ENCODE measurements around the gene TRIP6. TPM values are rescaled to one million over a fixed set of nuclear protein-coding genes. Genes with fewer than 3 reads are reported as not detected.
"Not testable (repeated sequence)": the region's sequence is repeated elsewhere in the genome, so short reads cannot be mapped to it uniquely, and the experiment has no call there.

The TRIP6 gene
- total RNA-seq, 2 donors from 2014 or later, result 36.5 to 43.5 TPM

- H3K9me3 Mint-ChIP-seq, result no peaks in the 10 kb centered on the region
- peak; percentile 61 for ATAC-seq (replicated peaks)
- peaks cover 6% of the 10 kb centered on the region for H3K36me3 Mint-ChIP-seq (ENCODE audit: low read depth)
- H3K27me3 Mint-ChIP-seq, result peaks cover 26% of the 10 kb centered on the region
- H3K27ac Mint-ChIP-seq, result no peak overlapping the region
- peak overlapping the region; percentile 78 for H3K4me3 Mint-ChIP-seq
- H3K4me1 Mint-ChIP-seq, result peaks cover 5% of the 10 kb centered on the region
These were observed 29.8 kb downstream of the TRIP6 start for GRCh38 chr7:100896732-100897608.

GRCh38 chr7:100897772-100898454 lies 30.7 kb downstream of the TRIP6 start:
- H3K27me3 Mint-ChIP-seq, result peaks cover 26% of the 10 kb centered on the region
- H3K9me3 Mint-ChIP-seq, result no peaks in the 10 kb centered on the region
- peaks cover 5% of the 10 kb centered on the region for H3K4me1 Mint-ChIP-seq
- no peak overlapping the region for H3K27ac Mint-ChIP-seq
- no peak for ATAC-seq (replicated peaks)
- H3K36me3 Mint-ChIP-seq (ENCODE audit: low read depth), result peaks cover 6% of the 10 kb centered on the region
- H3K4me3 Mint-ChIP-seq, result peak overlapping the region; percentile 19

DNA sequence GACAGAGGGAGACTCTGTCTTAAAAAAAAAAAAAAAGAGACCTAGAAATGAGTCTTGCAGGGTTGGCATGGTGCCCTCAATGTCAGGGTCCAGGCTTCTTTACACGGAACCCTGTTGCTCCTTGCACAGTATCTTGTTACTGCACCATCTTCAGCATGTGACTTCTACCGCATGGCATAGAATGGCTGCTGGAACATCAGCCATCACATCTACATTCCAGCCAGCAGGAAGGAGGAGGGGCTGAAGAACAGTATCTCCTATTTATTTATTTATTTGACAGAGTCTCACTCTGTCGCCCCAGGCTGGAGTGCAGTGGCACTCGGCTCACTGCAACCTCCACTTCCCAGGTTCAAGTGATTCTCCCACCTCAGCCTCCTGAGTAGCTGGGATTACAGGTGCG lies 32.2 kb downstream of the TRIP6 start:
- Mint-ChIP-seq H3K4me1 (peaks cover 5% of the 10 kb centered on the region), H3K9me3 (no peaks in the 10 kb centered on the region), H3K27ac (no peak overlapping the region), H3K27me3 (peaks cover 25% of the 10 kb centered on the region), H3K4me3 (no peak overlapping the region), H3K36me3 (ENCODE audit: low read depth) (peaks cover 6% of the 10 kb centered on the region)
- ATAC-seq (replicated peaks), result no peak

GRCh38 chr7:100900978-100901377 lies 33.8 kb downstream of the TRIP6 start:
- H3K4me1 Mint-ChIP-seq, result peaks cover 4% of the 10 kb centered on the region
- no peak overlapping the region for H3K27ac Mint-ChIP-seq
- no peak for ATAC-seq (replicated peaks)
- peaks cover 4% of the 10 kb centered on the region for H3K36me3 Mint-ChIP-seq (ENCODE audit: low read depth)
- no peaks in the 10 kb centered on the region for H3K9me3 Mint-ChIP-seq
- H3K27me3 Mint-ChIP-seq, result peaks cover 23% of the 10 kb centered on the region
- H3K4me3 Mint-ChIP-seq, result no peak overlapping the region

GRCh38 chr7:100901921-100902332 lies 34.7 kb downstream of the TRIP6 start:
- Mint-ChIP-seq H3K36me3 (ENCODE audit: low read depth) (no peaks in the 10 kb centered on the region), H3K27ac (no peak overlapping the region), H3K4me3 (no peak overlapping the region), H3K4me1 (no peaks in the 10 kb centered on the region), H3K9me3 (no peaks in the 10 kb centered on the region), H3K27me3 (peaks cover 18% of the 10 kb centered on the region)
- no peak for ATAC-seq (replicated peaks)

GRCh38 chr7:100902638-100903037 lies 35.5 kb downstream of the TRIP6 start:
- Mint-ChIP-seq H3K4me1 (no peaks in the 10 kb centered on the region), H3K9me3 (no peaks in the 10 kb centered on the region), H3K4me3 (no peak overlapping the region), H3K27me3 (peaks cover 15% of the 10 kb centered on the region), H3K27ac (no peak overlapping the region), H3K36me3 (ENCODE audit: low read depth) (no peaks in the 10 kb centered on the region)
- no peak for ATAC-seq (replicated peaks)

GRCh38 chr7:100908512-100908911 lies 41.3 kb downstream of the TRIP6 start:
- Mint-ChIP-seq H3K9me3 (no peaks in the 10 kb centered on the region), H3K27ac (no peak overlapping the region), H3K36me3 (ENCODE audit: low read depth) (no peaks in the 10 kb centered on the region), H3K4me1 (no peaks in the 10 kb centered on the region), H3K4me3 (no peak overlapping the region), H3K27me3 (peaks cover 6% of the 10 kb centered on the region)
- ATAC-seq (replicated peaks), result no peak

DNA sequence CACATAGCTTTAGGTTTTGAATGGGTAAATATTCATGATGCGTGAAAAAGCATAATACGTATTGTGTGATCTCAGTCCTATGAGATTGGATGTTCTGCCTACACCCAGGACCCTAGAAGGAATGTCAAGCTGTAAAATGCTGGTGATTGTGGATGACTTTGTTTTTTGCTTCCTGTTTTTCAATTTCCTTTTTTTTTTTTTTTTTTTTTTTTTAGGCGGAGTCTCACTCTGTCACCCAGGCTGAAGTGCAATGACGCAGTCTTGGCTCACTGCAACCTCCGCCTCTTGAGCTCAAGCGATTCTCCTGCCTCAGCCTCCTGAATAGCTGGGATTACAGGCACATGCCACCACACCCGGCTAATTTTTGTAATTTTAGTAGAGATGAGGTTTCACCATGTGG lies 43.3 kb downstream of the TRIP6 start:
- H3K4me1 Mint-ChIP-seq; ATAC-seq (replicated peaks); H3K4me3 Mint-ChIP-seq; H3K36me3 Mint-ChIP-seq (ENCODE audit: low read depth); H3K9me3 Mint-ChIP-seq; H3K27ac Mint-ChIP-seq: not testable (repeated sequence)
- H3K27me3 Mint-ChIP-seq, result peaks cover 11% of the 10 kb centered on the region

DNA sequence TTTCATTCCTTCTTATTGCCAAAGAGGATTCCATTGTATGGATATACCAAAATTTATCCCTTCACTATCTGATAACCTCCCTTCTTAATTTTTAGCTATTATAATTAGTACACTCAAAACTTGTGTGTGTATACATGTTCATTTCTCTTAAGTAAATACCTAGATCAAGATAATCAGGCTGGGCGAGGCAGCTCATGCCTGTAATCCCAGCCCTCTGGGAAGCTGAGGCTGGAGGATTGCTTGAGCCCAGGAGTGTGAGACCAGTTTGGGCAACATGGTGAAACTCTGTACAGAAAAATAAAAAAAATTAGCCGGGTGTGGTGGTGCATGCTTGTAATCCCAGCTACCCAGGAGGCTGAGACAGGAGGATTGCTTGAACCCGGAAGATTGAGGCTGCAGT lies 44.3 kb downstream of the TRIP6 start:
- Mint-ChIP-seq H3K27me3 (peaks cover 14% of the 10 kb centered on the region), H3K9me3 (no peaks in the 10 kb centered on the region), H3K4me1 (peaks cover 6% of the 10 kb centered on the region), H3K4me3 (no peak overlapping the region), H3K36me3 (ENCODE audit: low read depth) (no peaks in the 10 kb centered on the region), H3K27ac (no peak overlapping the region)
- ATAC-seq (replicated peaks), result no peak

- H3K4me1 Mint-ChIP-seq, result peaks cover 6% of the 10 kb centered on the region
- H3K9me3 Mint-ChIP-seq, result no peaks in the 10 kb centered on the region
- ATAC-seq (replicated peaks), result no peak
- H3K27me3 Mint-ChIP-seq, result peaks cover 18% of the 10 kb centered on the region
- H3K36me3 Mint-ChIP-seq (ENCODE audit: low read depth), result no peaks in the 10 kb centered on the region
- no peak overlapping the region for H3K27ac Mint-ChIP-seq
- H3K4me3 Mint-ChIP-seq, result no peak overlapping the region
These were observed 47.2 kb downstream of the TRIP6 start for GRCh38 chr7:100914208-100914878.

DNA sequence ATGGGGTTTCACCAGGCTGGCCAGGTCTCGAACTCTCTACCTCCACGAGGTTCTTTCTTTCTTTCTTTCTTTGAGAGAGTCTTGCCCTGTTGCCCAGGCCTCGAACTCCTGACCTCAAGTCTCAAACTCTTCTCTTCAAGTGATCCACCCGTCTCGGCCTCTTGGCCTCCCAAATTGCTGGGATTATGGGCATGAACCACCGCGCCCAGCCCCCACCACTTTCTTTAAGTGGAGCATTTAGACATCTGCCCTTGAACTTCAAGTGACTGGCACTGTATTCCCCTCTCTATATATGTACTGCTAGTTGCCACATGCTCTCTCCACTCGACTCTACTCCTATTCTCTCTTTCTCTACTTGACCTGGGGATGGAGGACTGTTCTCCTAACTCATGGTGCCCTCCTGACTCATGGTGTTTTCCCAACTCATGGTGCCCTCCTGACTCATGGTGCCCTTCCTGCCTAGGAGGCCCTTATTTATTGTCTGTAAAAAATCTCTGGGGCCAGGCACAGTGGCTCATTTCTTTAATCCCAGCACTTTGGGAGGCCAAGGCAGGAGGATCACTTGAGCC lies 47.8 kb downstream of the TRIP6 start:
- Mint-ChIP-seq H3K27ac (no peak overlapping the region), H3K4me3 (no peak overlapping the region), H3K36me3 (ENCODE audit: low read depth) (no peaks in the 10 kb centered on the region), H3K27me3 (peaks cover 22% of the 10 kb centered on the region), H3K4me1 (peaks cover 6% of the 10 kb centered on the region), H3K9me3 (no peaks in the 10 kb centered on the region)
- peak; percentile 92 for ATAC-seq (replicated peaks)

GRCh38 chr7:100919335-100919734 lies 52.1 kb downstream of the TRIP6 start:
- H3K4me1 Mint-ChIP-seq; ATAC-seq (replicated peaks); H3K27ac Mint-ChIP-seq; H3K36me3 Mint-ChIP-seq (ENCODE audit: low read depth); H3K4me3 Mint-ChIP-seq; H3K9me3 Mint-ChIP-seq: not testable (repeated sequence)
- H3K27me3 Mint-ChIP-seq, result peaks cover 40% of the 10 kb centered on the region

DNA sequence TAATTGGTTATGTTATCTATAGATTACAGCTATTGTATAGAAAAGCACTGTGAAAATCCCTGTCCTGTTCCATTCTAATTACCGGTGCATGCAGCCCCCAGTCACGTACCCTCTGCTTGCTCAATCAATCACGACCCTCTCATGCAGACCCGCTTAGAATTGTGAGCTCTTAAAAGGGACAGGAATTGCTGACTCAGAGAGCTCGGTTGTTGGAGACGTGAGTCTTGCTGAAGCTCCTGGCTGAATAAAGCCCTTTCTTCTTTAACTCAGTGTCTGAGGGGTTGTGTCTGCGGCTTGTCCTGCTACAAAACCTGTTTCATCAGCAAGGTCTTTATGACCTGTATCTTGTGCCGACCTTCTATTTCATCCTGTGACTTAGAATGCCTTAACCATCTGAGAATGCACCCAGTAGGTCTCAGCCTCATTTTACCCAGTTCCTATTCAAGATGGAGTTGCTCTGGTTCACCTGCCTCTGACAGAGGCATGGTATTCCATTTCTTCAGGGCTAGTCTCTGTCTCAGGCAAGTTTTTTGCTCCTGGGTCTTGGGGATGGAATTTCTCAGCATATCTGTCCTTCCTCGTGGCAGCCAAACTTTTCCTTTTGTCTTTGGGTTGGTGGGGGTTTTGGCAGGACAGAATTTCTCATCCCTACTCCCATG lies 52.7 kb downstream of the TRIP6 start:
- H3K4me3 Mint-ChIP-seq; H3K4me1 Mint-ChIP-seq; ATAC-seq (replicated peaks); H3K36me3 Mint-ChIP-seq (ENCODE audit: low read depth); H3K27ac Mint-ChIP-seq; H3K9me3 Mint-ChIP-seq: not testable (repeated sequence)
- peaks cover 39% of the 10 kb centered on the region for H3K27me3 Mint-ChIP-seq

DNA sequence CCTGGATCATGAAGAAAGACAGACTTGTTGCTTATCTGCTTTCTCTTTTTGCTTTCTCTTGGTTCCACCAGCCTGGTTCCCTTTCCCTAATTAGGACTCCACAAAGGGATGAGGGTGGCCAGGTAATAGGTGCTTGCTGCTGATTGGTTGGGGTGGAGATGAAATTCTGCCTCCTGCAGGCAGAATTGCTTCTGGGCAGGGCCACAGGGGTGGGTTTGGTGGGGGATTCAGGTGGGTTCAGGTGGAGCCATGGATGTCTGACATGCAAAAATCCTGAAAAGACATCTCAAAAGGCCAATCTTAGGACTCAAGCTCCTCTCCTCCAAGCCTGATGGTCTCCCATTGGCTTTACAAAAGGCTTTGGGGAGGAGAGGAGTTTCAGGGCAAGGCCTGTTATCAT lies 53.9 kb downstream of the TRIP6 start:
- H3K27me3 Mint-ChIP-seq, result peaks cover 36% of the 10 kb centered on the region
- H3K4me1 Mint-ChIP-seq, result no peaks in the 10 kb centered on the region
- no peak for ATAC-seq (replicated peaks)
- H3K9me3 Mint-ChIP-seq, result no peaks in the 10 kb centered on the region
- no peak overlapping the region for H3K4me3 Mint-ChIP-seq
- H3K36me3 Mint-ChIP-seq (ENCODE audit: low read depth), result no peaks in the 10 kb centered on the region
- no peak overlapping the region for H3K27ac Mint-ChIP-seq

Data from activated T-helper 17 cell treated with anti-CD3 and anti-CD28 coated beads, Interleukin-2, amount 50 U/mL, for 72 hours (primary cell).